GM18520 (cell line): ENCODE data around the gene ZNG1C.
"Not testable (repeated sequence)": the region's sequence is repeated elsewhere in the genome, so short reads cannot be mapped to it uniquely, and the experiment has no call there.

Source experiments
- ATAC-seq: cut with Tn5 transposase; IDR thresholded peaks from one replicate; pipeline ENCODE4 v1.9.1; 2021; ENCODE audit not compliant: unreplicated experiment

The ZNG1C gene

GRCh38 chr9:68241683-68242082, at the start of gene ZNG1C:
Gene ZNG1C (plus strand): TSS chr9:68241983. CDS start chr9:68242032, 49 bp downstream.
- not testable (repeated sequence) for ATAC-seq

GRCh38 chr9:68242437-68242836, 654 bp downstream of the ZNG1C start:
- not testable (repeated sequence) for ATAC-seq

- ATAC-seq: not testable (repeated sequence)
These were observed 39.3 kb downstream of the ZNG1C start for GRCh38 chr9:68281041-68281440.

GRCh38 chr9:68302567-68302966, 60.8 kb downstream of the ZNG1C start, which contains the start of gene FOXD4L3:
Gene FOXD4L3 (plus strand): TSS chr9:68302867. CDS start chr9:68302952, 85 bp downstream.
- not testable (repeated sequence) for ATAC-seq

- ATAC-seq: not testable (repeated sequence)
These were observed 62.0 kb downstream of the ZNG1C start for GRCh38 chr9:68303771-68304170.

- not testable (repeated sequence) for ATAC-seq
These were observed 62.4 kb downstream of the ZNG1C start for GRCh38 chr9:68304212-68304611.

- not testable (repeated sequence) for ATAC-seq
These were observed 63.0 kb downstream of the ZNG1C start for GRCh38 chr9:68304777-68305176.

GRCh38 chr9:68305680-68306285, 64.0 kb downstream of the ZNG1C start:
- not testable (repeated sequence) for ATAC-seq

GRCh38 chr9:68306391-68306964, 64.7 kb downstream of the ZNG1C start:
- not testable (repeated sequence) for ATAC-seq

GRCh38 chr9:68307127-68307526, 65.3 kb downstream of the ZNG1C start:
- not testable (repeated sequence) for ATAC-seq

GRCh38 chr9:68307654-68308053, 65.9 kb downstream of the ZNG1C start:
- not testable (repeated sequence) for ATAC-seq

GRCh38 chr9:68311208-68311607, 69.4 kb downstream of the ZNG1C start:
- not testable (repeated sequence) for ATAC-seq

GRCh38 chr9:68318209-68318608, 76.4 kb downstream of the ZNG1C start:
- ATAC-seq: not testable (repeated sequence)

- not testable (repeated sequence) for ATAC-seq
These were observed 82.0 kb downstream of the ZNG1C start for GRCh38 chr9:68323749-68324148.

- not testable (repeated sequence) for ATAC-seq
These were observed 82.7 kb downstream of the ZNG1C start for GRCh38 chr9:68324518-68324917.

- not testable (repeated sequence) for ATAC-seq
These were observed 87.3 kb downstream of the ZNG1C start for GRCh38 chr9:68329106-68329505.

- not testable (repeated sequence) for ATAC-seq
These were observed 88.9 kb downstream of the ZNG1C start for GRCh38 chr9:68330531-68331173.

- not testable (repeated sequence) for ATAC-seq
These were observed 90.3 kb downstream of the ZNG1C start for GRCh38 chr9:68332122-68332521.

GRCh38 chr9:68335935-68336334, 94.2 kb downstream of the ZNG1C start:
- ATAC-seq: not testable (repeated sequence)

GRCh38 chr9:68336639-68337339, 95.0 kb downstream of the ZNG1C start:
- ATAC-seq: not testable (repeated sequence)

GRCh38 chr9:68338000-68338399, 96.2 kb downstream of the ZNG1C start:
- not testable (repeated sequence) for ATAC-seq
